ENCODE measurements around the gene EYA2.

- TF ChIP-seq CTCF (IDR thresholded peaks at IDR 0.05; ENCODE audit: low read depth, low read length), result no peak
- no peak for TF ChIP-seq MYC (IDR thresholded peaks at IDR 0.05; ENCODE audit: low read depth, low read length)
- TF ChIP-seq MAX (IDR thresholded peaks at IDR 0.05; ENCODE audit: low read depth, low read length), result no peak
Measured at GRCh38 chr20:46850416-46850815, 44.2 kb upstream of the EYA2 start.

Data from NB4 (cell line).